CD4-positive, alpha-beta memory T cell (primary cell): ENCODE data around the gene NUAK2. TPM values are rescaled to one million over a fixed set of nuclear protein-coding genes. Genes with fewer than 3 reads are reported as not detected.

Experiments used
- CTCF ChIA-PET: fragments of 350-600 bp; sonication (Branson Sonifier 250); formaldehyde crosslinking; loops from one replicate; lab custom pipeline; 2021; ENCODE audit warnings: inconsistent platforms; ENCODE audit not compliant: partially characterized antibody; lab: Charles Lee
- POLR2A ChIA-PET: fragments of 350-600 bp; sonication (Branson Sonifier 250); formaldehyde crosslinking; loops from one replicate; lab custom pipeline; 2021; ENCODE audit not compliant: partially characterized antibody; lab: Charles Lee
- DNase-seq, 5 donors: peaks; one replicate each; pipeline versions ENCODE4 v3.0.0 to v3.0.0-alpha.2; 2020 to 2022; ENCODE audit warnings: mixed read lengths in 1 of 5
- H3K27ac ChIP-seq: one replicate; pipeline ENCODE4 v1.7.0; 2013; ENCODE audit warnings: low read depth, low read length
- H3K27me3 ChIP-seq: 2 replicates; pipeline ENCODE4 v1.7.0; 2013; ENCODE audit warnings: mild to moderate bottlenecking, low read length, moderate library complexity; ENCODE audit not compliant: insufficient read depth
- H3K36me3 ChIP-seq: 2 replicates; pipeline ENCODE4 v1.7.0; 2013; ENCODE audit warnings: mild to moderate bottlenecking, low read length, moderate library complexity; ENCODE audit not compliant: insufficient read depth
- H3K4me1 ChIP-seq: 2 replicates; pipeline ENCODE4 v1.7.0; 2013; ENCODE audit warnings: mild to moderate bottlenecking, low read length, moderate library complexity; ENCODE audit not compliant: insufficient read depth
- H3K4me3 ChIP-seq, 2 donors: one replicate each; pipeline ENCODE4 v1.7.0; 2013; ENCODE audit warnings: low read length in 2 of 2, mild to moderate bottlenecking in 1 of 2
- H3K9me3 ChIP-seq, 2 donors: one replicate each; pipeline ENCODE4 v1.7.0; 2013; ENCODE audit warnings: low read length in 2 of 2, control low read depth in 1 of 2; ENCODE audit not compliant: control insufficient read depth in 1 of 2
- H3K27ac Mint-ChIP-seq, 7 donors: one replicate each; pipeline ENCODE4 v1.8.0; 2020 to 2021; ENCODE audit warnings: mixed read lengths in 7 of 7, mild to moderate bottlenecking in 6 of 7, inconsistent platforms in 3 of 7, moderate library complexity in 3 of 7
- H3K27me3 Mint-ChIP-seq, 2 donors: one replicate each; pipeline ENCODE4 v1.8.0; 2020 to 2021; ENCODE audit warnings: mixed read lengths in 2 of 2
- H3K36me3 Mint-ChIP-seq, 2 donors: one replicate each; pipeline ENCODE4 v1.8.0; 2020 to 2021; ENCODE audit warnings: mixed read lengths in 2 of 2, inconsistent platforms in 1 of 2, mild to moderate bottlenecking in 1 of 2
- H3K4me1 Mint-ChIP-seq, 4 donors: one replicate each; pipeline ENCODE4 v1.8.0; 2020 to 2021; ENCODE audit warnings: mixed read lengths in 4 of 4, mild to moderate bottlenecking in 1 of 4
- H3K4me3 Mint-ChIP-seq, 8 donors: one replicate each; pipeline ENCODE4 v1.8.0; 2020 to 2021; ENCODE audit warnings: mixed read lengths in 8 of 8, mild to moderate bottlenecking in 7 of 8, moderate library complexity in 6 of 8, inconsistent platforms in 3 of 8
- H3K9me3 Mint-ChIP-seq, 8 donors: one replicate each; pipeline ENCODE4 v1.8.0; 2020 to 2021; ENCODE audit warnings: mixed read lengths in 8 of 8, mild to moderate bottlenecking in 5 of 8, inconsistent platforms in 3 of 8, moderate library complexity in 1 of 8
- intact Hi-C: fragments of 100-400 bp; cut with micrococcal nuclease; formaldehyde crosslinking; loops from one replicate; pipeline ENCODE4 v1.15.1; 2023
- polyA plus RNA-seq, 2 donors: library from polyadenylated mRNA; unstranded; fragments of 300-500 nt; fragmentation: Illumina TruSeq; gene quantifications; one replicate each; pipeline ENCODE4 v1.2.3, GENCODE V29; 2021
- total RNA-seq, 2 experiments: library from RNA; stranded (reverse); gene quantifications; one replicate each; pipeline ENCODE4 v1.2.3, GENCODE V29; 2021

NUAK2 gene
- total and polyA plus RNA-seq, 4 experiments from 2014 or later, result 8.5 to 35.7 (median 32.7) TPM

GRCh38 chr1:205330150-205330549 is 8.6 kb upstream of the NUAK2 start:
- Histone ChIP-seq H3K9me3 (no peaks in the 10 kb centered on the region), H3K4me3 (no peak overlapping the region), H3K27me3 (no peaks in the 10 kb centered on the region), H3K4me1 (peaks cover 4% of the 10 kb centered on the region), H3K27ac (no peak overlapping the region), H3K36me3 (no peaks in the 10 kb centered on the region)
- ChIA-PET POLR2A (interaction anchor here (22.4 kb wide), 1 partner anchor 49 kb away, joined by 1030 read pairs; no protein-coding TSS in a partner anchor), CTCF (interaction anchor here (1.7 to 23.6 kb wide), 2 partner anchors 9 to 51 kb away, joined by 3 to 1429 read pairs; no protein-coding TSS in a partner anchor)
- H3K27ac Mint-ChIP-seq, result no peak overlapping the region
- intact Hi-C loops, result loop anchor here (10.0 kb wide), 1 partner anchor 305 kb away; the partner anchor contains the start of gene ELK4
- peaks cover 3 to 7% (median 5%) of the 10 kb centered on the region in 4 donors for H3K4me1 Mint-ChIP-seq
- H3K36me3 Mint-ChIP-seq, result no peaks in the 10 kb centered on the region
- no peaks in the 10 kb centered on the region for H3K9me3 Mint-ChIP-seq
- no peak overlapping the region for H3K4me3 Mint-ChIP-seq
- H3K27me3 Mint-ChIP-seq, result peaks cover 0 to 6% of the 10 kb centered on the region in 2 donors
- no peak for DNase-seq

DNA sequence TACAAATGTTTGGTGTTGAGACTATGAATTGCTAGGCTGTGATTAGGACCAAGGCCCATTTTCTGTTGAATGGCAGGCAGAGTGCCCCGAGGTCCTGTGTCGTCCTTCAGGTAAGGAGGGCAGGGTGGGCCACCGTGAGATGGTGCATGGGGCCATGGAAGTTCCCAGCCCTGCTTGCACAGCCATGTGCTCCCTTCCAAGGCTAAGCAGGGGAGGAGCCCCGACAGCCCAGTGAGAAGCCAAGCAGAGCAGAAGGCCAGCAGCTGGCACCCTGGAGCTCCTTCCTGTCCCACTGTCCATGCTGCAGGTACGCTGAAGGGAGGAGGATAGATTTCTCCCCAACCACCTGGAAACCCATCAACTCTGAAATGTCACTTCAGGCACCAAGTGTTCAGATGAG is 8.2 kb upstream of the NUAK2 start:
- Mint-ChIP-seq H3K9me3 (no peaks in the 10 kb centered on the region), H3K4me1 (peaks cover 8 to 12% (median 9%) of the 10 kb centered on the region in 4 donors), H3K4me3 (no peak overlapping the region), H3K36me3 (no peaks in the 10 kb centered on the region), H3K27ac (no peak overlapping the region), H3K27me3 (peaks cover 0 to 6% of the 10 kb centered on the region in 2 donors)
- Histone ChIP-seq H3K27me3 (no peaks in the 10 kb centered on the region), H3K36me3 (no peaks in the 10 kb centered on the region), H3K4me3 (no peak overlapping the region), H3K27ac (no peak overlapping the region), H3K4me1 (peaks cover 9% of the 10 kb centered on the region), H3K9me3 (no peaks in the 10 kb centered on the region)
- ChIA-PET POLR2A (interaction anchor here (22.4 kb wide), 1 partner anchor 49 kb away, joined by 1030 read pairs; no protein-coding TSS in a partner anchor), CTCF (interaction anchor here (1.7 to 23.6 kb wide), 3 partner anchors 9 to 194 kb away, joined by 3 to 1429 read pairs (median 9); no protein-coding TSS in a partner anchor)
- intact Hi-C loops, result loop anchor here (10.0 kb wide), 1 partner anchor 305 kb away; the partner anchor contains the start of gene ELK4
- no peak for DNase-seq

DNA sequence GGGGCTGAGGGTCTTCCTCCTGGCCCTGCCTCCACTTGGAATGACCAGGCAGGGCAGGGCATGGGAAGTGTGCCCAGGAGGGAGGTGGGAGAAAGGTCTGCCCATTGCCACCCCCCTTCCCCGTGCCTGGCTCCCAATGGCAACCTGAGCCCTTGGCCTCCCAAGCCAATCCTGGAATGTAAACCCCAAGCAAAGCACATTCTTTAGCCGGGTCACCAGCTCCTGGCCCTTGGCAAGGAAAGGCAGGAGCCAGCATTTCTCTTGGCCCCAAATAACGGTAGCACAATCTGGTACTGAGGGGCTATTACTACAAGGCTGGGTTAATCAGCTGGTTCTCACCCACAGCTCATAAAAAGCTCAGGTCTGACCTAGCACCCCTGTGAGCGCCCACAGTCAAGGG is 6.9 kb upstream of the NUAK2 start:
- H3K4me3 ChIP-seq, result no peak overlapping the region
- H3K27ac ChIP-seq, result no peak overlapping the region
- DNase-seq, result no peak
- Mint-ChIP-seq H3K4me1 (peaks cover 12 to 21% (median 18%) of the 10 kb centered on the region in 4 donors), H3K36me3 (no peaks in the 10 kb centered on the region), H3K27me3 (peaks cover 0 to 6% of the 10 kb centered on the region in 2 donors), H3K4me3 (no peak overlapping the region), H3K27ac (no peak overlapping the region), H3K9me3 (no peaks in the 10 kb centered on the region)
- ChIA-PET CTCF (interaction anchor here (0.6 to 23.6 kb wide), 6 partner anchors 9 to 196 kb away, joined by 3 to 1429 read pairs (median 5); no protein-coding TSS in a partner anchor), POLR2A (interaction anchor here (22.4 kb wide), 1 partner anchor 48 kb away, joined by 1030 read pairs; no protein-coding TSS in a partner anchor)
- intact Hi-C loops, result no loop called here
- peaks cover 15% of the 10 kb centered on the region for H3K4me1 ChIP-seq
- no peaks in the 10 kb centered on the region for H3K27me3 ChIP-seq
- H3K36me3 ChIP-seq, result no peaks in the 10 kb centered on the region
- no peaks in the 10 kb centered on the region for H3K9me3 ChIP-seq

DNA sequence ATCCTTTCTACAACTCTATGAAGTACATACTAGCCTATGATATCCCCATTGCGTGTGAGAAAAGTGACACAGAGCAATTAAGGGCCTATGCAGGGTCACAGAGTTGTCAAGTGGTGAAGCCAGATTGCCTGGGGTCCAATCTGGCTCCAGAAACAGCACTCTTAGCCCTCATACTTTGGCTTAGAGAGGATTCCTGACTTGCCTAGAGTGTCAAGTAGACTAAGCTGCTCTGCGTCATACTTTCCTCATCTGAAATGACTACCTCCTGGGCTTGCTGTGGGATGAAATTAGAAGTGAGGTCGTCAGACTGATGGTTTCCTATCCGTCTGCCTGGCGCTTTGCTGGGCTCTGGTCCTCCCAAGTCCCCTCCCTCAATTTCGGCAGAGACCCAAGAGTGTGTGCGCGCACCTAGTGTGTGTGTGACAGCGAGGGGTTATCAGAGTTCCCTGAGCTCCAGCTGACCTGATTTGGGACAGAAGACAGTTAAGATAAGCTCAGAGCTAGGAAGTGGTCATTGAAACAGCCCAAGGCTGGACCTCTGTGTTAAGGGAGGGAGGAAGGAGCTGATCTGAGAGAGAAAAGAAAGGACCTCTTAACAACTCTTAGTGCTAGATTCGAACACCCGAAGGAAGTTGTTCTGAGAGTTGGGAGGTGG is 5.4 kb upstream of the NUAK2 start:
- no peak overlapping the region for H3K4me3 ChIP-seq
- no peaks in the 10 kb centered on the region for H3K9me3 ChIP-seq
- H3K4me1 ChIP-seq, result peaks cover 21% of the 10 kb centered on the region
- H3K27me3 Mint-ChIP-seq, result peaks cover 0 to 6% of the 10 kb centered on the region in 2 donors
- H3K9me3 Mint-ChIP-seq, result no peaks in the 10 kb centered on the region
- peak overlapping the region in 1 of 7 donors; percentile 3 for H3K27ac Mint-ChIP-seq
- no peaks in the 10 kb centered on the region for H3K36me3 ChIP-seq
- H3K4me3 Mint-ChIP-seq, result no peak overlapping the region
- ChIA-PET POLR2A (interaction anchor here (1.1 to 22.4 kb wide), 2 partner anchors 13 to 46 kb away, joined by 4 to 1030 read pairs; no protein-coding TSS in a partner anchor), CTCF (interaction anchor here (0.8 to 23.6 kb wide), 9 partner anchors 9 to 197 kb away, joined by 3 to 1429 read pairs (median 29); partner anchors contain the start of gene KLHDC8A)
- no peak for DNase-seq
- H3K27ac ChIP-seq, result no peak overlapping the region
- no peaks in the 10 kb centered on the region for H3K27me3 ChIP-seq
- H3K36me3 Mint-ChIP-seq, result no peaks in the 10 kb centered on the region
- peaks cover 16 to 32% (median 24%) of the 10 kb centered on the region in 4 donors for H3K4me1 Mint-ChIP-seq
- intact Hi-C loops, result no loop called here

DNA sequence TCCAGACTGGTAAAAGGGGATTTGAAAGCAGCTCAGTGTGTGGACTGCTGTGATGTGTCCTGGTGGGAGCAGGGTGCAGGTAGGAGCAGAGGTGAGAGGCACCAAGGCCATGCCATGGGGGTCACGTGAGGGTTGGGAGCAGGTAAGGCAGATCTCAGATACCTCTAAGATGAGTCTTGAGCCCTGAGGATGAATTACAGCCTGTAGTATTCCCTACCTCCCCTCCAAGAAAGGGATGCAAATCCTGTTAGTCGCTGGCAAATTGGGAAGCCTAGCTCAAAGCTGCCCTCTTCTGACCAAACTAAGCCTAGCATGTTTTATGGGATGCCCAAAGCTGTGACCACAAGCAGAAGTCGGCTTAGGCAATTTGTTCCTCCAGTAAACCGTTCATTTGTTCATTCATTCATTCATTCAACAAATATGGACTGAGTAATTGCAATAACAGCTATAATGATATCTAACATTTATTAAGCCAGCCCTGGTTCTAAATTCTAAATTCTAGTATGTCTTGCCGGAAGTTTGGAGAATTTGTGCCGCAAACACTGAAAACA is 3.9 kb upstream of the NUAK2 start:
- no peak overlapping the region for H3K4me3 ChIP-seq
- no peaks in the 10 kb centered on the region for H3K9me3 ChIP-seq
- no peaks in the 10 kb centered on the region for H3K36me3 ChIP-seq
- H3K4me1 ChIP-seq, result peaks cover 24% of the 10 kb centered on the region
- intact Hi-C loops, result loop anchor here (1.0 kb wide), 1 partner anchor 52 kb away; no protein-coding TSS in a partner anchor
- peak overlapping the region in 4 of 8 donors; percentile 17 to 40 (median 28) for H3K4me3 Mint-ChIP-seq
- DNase-seq, result peak in 4 of 5 donors; percentile 50 to 67 (median 58)
- H3K27me3 Mint-ChIP-seq, result peaks cover 0 to 6% of the 10 kb centered on the region in 2 donors
- no peak overlapping the region for H3K27ac ChIP-seq
- H3K27me3 ChIP-seq, result no peaks in the 10 kb centered on the region
- POLR2A ChIA-PET, result interaction anchor here (0.9 to 22.4 kb wide), 6 partner anchors 11 to 97 kb away, joined by 3 to 1030 read pairs (median 7); partner anchors contain the start of gene TMCC2
- H3K4me1 Mint-ChIP-seq, result peaks cover 19 to 42% (median 34%) of the 10 kb centered on the region in 4 donors
- peak overlapping the region in 5 of 7 donors; percentile 36 to 77 (median 49) for H3K27ac Mint-ChIP-seq
- CTCF ChIA-PET, result interaction anchor here (0.8 to 23.6 kb wide), 27 partner anchors 8 to 199 kb away, joined by 3 to 1429 read pairs (median 5); partner anchors contain the start of genes BLACAT1, KLHDC8A and TMCC2
- H3K36me3 Mint-ChIP-seq, result peaks cover 0 to 9% of the 10 kb centered on the region in 2 donors
- H3K9me3 Mint-ChIP-seq, result peaks cover 0 to 1% (median 0%) of the 10 kb centered on the region in 8 donors

DNA sequence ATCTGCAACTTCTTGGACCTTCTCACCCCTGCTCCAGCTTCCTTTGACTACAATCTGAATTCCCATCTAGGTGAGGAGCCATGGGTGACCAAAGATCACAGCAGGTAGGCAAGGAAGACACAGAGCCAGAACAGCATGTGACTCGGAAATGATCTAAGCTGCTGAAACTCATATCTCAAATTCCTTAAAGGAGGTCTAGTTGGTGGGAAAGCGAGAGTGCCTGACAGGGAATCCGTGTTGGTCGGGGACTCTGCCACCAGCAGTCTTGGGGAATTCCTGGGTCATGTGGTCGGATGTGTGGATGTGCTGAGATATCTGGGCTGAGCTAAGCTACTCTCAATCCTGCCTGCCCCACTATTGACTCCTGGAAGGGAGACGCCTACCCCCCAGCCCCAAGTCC is 3.2 kb upstream of the NUAK2 start:
- DNase-seq, result no peak
- Histone ChIP-seq H3K4me1 (peaks cover 24% of the 10 kb centered on the region), H3K36me3 (no peaks in the 10 kb centered on the region), H3K4me3 (no peak overlapping the region), H3K27me3 (no peaks in the 10 kb centered on the region), H3K9me3 (no peaks in the 10 kb centered on the region), H3K27ac (no peak overlapping the region)
- intact Hi-C loops, result loop anchor here (1.0 kb wide), 1 partner anchor 51 kb away; no protein-coding TSS in a partner anchor
- Mint-ChIP-seq H3K4me1 (peaks cover 20 to 46% (median 37%) of the 10 kb centered on the region in 4 donors), H3K27ac (peak overlapping the region in 4 of 7 donors; percentile 17 to 77 (median 41)), H3K4me3 (peak overlapping the region in 2 of 8 donors; percentile 17 to 40), H3K9me3 (peaks cover 0 to 1% (median 0%) of the 10 kb centered on the region in 8 donors), H3K36me3 (peaks cover 0 to 10% of the 10 kb centered on the region in 2 donors), H3K27me3 (peaks cover 0 to 6% of the 10 kb centered on the region in 2 donors)
- ChIA-PET CTCF (interaction anchor here (0.7 to 23.6 kb wide), 25 partner anchors 8 to 200 kb away, joined by 3 to 1429 read pairs (median 5); partner anchors contain the start of genes BLACAT1, KLHDC8A and TMCC2), POLR2A (interaction anchor here (0.9 to 22.4 kb wide), 6 partner anchors 11 to 44 kb away, joined by 3 to 1030 read pairs (median 6); no protein-coding TSS in a partner anchor)
